T-helper 2 cell treated with Interferon-gamma antibody and Interleukin-4, amounts not matched to agents 100 ng/mL and 5 ng/mL, for 36 hours (primary cell): Measurements from ENCODE around the gene MMP20. TPM values are rescaled to one million over a fixed set of nuclear protein-coding genes. Genes with fewer than 3 reads are reported as not detected.

Experiments used
- intact Hi-C: fragments of 100-400 bp; cut with micrococcal nuclease; formaldehyde crosslinking; loops from one replicate; pipeline ENCODE4 v1.15.1; 2023
- total RNA-seq: library from RNA; stranded (reverse); gene quantifications from 2 replicates; pipeline ENCODE4 v1.2.3, GENCODE V29; 2022

MMP20 gene
- total RNA-seq, 1 donor from 2014 or later = not detected

GRCh38 chr11:102592634-102593581, 32.2 kb downstream of the MMP20 start:
- intact Hi-C loops = no loop called here

GRCh38 chr11:102592131-102592530, 33.0 kb downstream of the MMP20 start:
- intact Hi-C loops = no loop called here

GRCh38 chr11:102591160-102591718, 33.9 kb downstream of the MMP20 start:
- intact Hi-C loops = no loop called here

- intact Hi-C loops = no loop called here
Measured at GRCh38 chr11:102590276-102591049, 34.7 kb downstream of the MMP20 start.

- intact Hi-C loops = no loop called here
Measured at GRCh38 chr11:102589047-102589459, 36.1 kb downstream of the MMP20 start.

GRCh38 chr11:102587722-102588121, 37.4 kb downstream of the MMP20 start:
- intact Hi-C loops = no loop called here

- intact Hi-C loops = no loop called here
Measured at GRCh38 chr11:102583141-102583873, 41.8 kb downstream of the MMP20 start.

GRCh38 chr11:102582140-102582539, 43.0 kb downstream of the MMP20 start:
- intact Hi-C loops = no loop called here

GRCh38 chr11:102581066-102581465, 44.1 kb downstream of the MMP20 start:
- intact Hi-C loops = no loop called here

- intact Hi-C loops = no loop called here
Measured at GRCh38 chr11:102580185-102580951, 44.8 kb downstream of the MMP20 start.

GRCh38 chr11:102577723-102578122, 47.4 kb downstream of the MMP20 start:
- intact Hi-C loops = loop anchor here (1.0 kb wide), 1 partner anchor 17 kb away; no protein-coding TSS in a partner anchor

GRCh38 chr11:102577182-102577581, 48.0 kb downstream of the MMP20 start:
- intact Hi-C loops = loop anchor here (1.0 kb wide), 1 partner anchor 17 kb away; no protein-coding TSS in a partner anchor

GRCh38 chr11:102576350-102576749, 48.8 kb downstream of the MMP20 start:
- intact Hi-C loops = no loop called here

GRCh38 chr11:102575012-102575411, 50.1 kb downstream of the MMP20 start:
- intact Hi-C loops = no loop called here

GRCh38 chr11:102573851-102574250, 51.3 kb downstream of the MMP20 start:
- intact Hi-C loops = no loop called here

GRCh38 chr11:102572554-102573220, 52.4 kb downstream of the MMP20 start:
- intact Hi-C loops = no loop called here

GRCh38 chr11:102568851-102569250, 56.3 kb downstream of the MMP20 start:
- intact Hi-C loops = no loop called here

- intact Hi-C loops = no loop called here
Measured at GRCh38 chr11:102566112-102566511, 59.0 kb downstream of the MMP20 start.

- intact Hi-C loops = loop anchor here (5.0 kb wide), 1 partner anchor 48 kb away; no protein-coding TSS in a partner anchor
Measured at GRCh38 chr11:102564110-102564509, 61.0 kb downstream of the MMP20 start.

- intact Hi-C loops = loop anchor here (2.0 to 5.0 kb wide), 2 partner anchors 37 to 51 kb away; no protein-coding TSS in a partner anchor
Measured at GRCh38 chr11:102561636-102562035, 63.5 kb downstream of the MMP20 start.
